ENCODE data around the gene MED13L.

DNA sequence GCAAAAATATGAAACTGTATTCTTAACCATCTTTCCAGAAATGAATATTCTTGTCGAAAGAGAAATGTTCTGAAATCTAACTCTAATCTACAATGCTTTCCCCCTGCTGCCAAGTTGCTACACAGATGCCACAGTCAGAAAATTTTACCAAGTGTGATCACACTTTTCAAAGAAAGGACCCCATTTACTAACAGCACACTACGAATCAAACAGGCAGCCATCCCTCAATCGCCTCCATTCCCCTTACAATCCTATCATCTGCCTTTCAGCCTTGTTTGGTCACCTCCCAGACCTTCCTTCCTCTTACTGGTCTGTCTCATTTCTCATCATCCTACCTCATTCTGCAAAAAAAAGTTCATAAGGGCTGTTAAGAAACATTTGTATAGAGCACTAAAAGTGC, 190.1 kb downstream of the MED13L start:
- TF ChIP-seq POLR2AphosphoS5 (IDR thresholded peaks at IDR 0.05; ENCODE audit: low read depth, low read length) (no peak), CTCF (IDR thresholded peaks at IDR 0.05; ENCODE audit: control extremely low read depth in 1 of 3, insufficient read depth in 1 of 3, low read depth in 1 of 3, low read length in 3 of 3) (no peak), TBP (IDR thresholded peaks at IDR 0.05; ENCODE audit: low read depth, low read length) (no peak), GTF2F1 (IDR thresholded peaks at IDR 0.05; ENCODE audit: borderline replicate concordance, low read depth, low read length) (no peak), RAD21 (IDR thresholded peaks at IDR 0.05 in 1 of 2, conservative IDR thresholded peaks at IDR 0.05 in 1 of 2; ENCODE audit: low read depth in 2 of 2, low read length in 2 of 2) (no peak), RNF2 (IDR thresholded peaks at IDR 0.05; ENCODE audit: borderline replicate concordance, low read depth, low read length, missing control alignments, poor library complexity, severe bottlenecking) (no peak), HDAC2 (IDR thresholded peaks at IDR 0.05; ENCODE audit: borderline replicate concordance in 1 of 2, low read depth in 2 of 2, low read length in 2 of 2) (no peak), RFX5 (IDR thresholded peaks at IDR 0.05; ENCODE audit: borderline replicate concordance, low read depth, low read length) (no peak), CREB1 (IDR thresholded peaks at IDR 0.05) (no peak), KDM5A (IDR thresholded peaks at IDR 0.05; ENCODE audit: low read length) (no peak), SIN3A (conservative IDR thresholded peaks at IDR 0.05 in 1 of 2, IDR thresholded peaks at IDR 0.05 in 1 of 2; ENCODE audit: low read depth in 1 of 2, low read length in 2 of 2) (no peak), SP4 (IDR thresholded peaks at IDR 0.05; ENCODE audit: low read length) (no peak), EP300 (IDR thresholded peaks at IDR 0.05; ENCODE audit: borderline replicate concordance in 1 of 2, low read depth in 2 of 2, low read length in 2 of 2) (no peak)
- TF ChIP-seq, protein P1, sequence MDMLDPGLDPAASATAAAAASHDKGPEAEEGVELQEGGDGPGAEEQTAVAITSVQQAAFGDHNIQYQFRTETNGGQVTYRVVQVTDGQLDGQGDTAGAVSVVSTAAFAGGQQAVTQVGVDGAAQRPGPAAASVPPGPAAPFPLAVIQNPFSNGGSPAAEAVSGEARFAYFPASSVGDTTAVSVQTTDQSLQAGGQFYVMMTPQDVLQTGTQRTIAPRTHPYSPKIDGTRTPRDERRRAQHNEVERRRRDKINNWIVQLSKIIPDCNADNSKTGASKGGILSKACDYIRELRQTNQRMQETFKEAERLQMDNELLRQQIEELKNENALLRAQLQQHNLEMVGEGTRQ (IDR thresholded peaks at IDR 0.05; ENCODE audit: low read length): no peak
